22Rv1 (cell line): Measurements from ENCODE around the gene KCNF1.

ENCODE experiments used
- CTCF ChIP-seq: fragments of 450-650 bp; IDR thresholded peaks from 2 replicates; pipeline ENCODE4 v1.5.1; 2017; ENCODE audit warnings: mild to moderate bottlenecking
- ZFX ChIP-seq: fragments of 450-650 bp; IDR thresholded peaks from 2 replicates; pipeline ENCODE4 v1.6.1; 2017; ENCODE audit warnings: antibody characterized with exemption, borderline replicate concordance

- TF ChIP-seq CTCF (no peak), ZFX (no peak)
Measured at GRCh38 chr2:10932345-10933151, 20.8 kb downstream of the KCNF1 start.
